ENCODE data around the gene ZNF471. TPM values are rescaled to one million over a fixed set of nuclear protein-coding genes. Genes with fewer than 3 reads are reported as not detected.

Gene ZNF471
- total RNA-seq, 1 donor from 2014 or later = 1.6 TPM

DNA sequence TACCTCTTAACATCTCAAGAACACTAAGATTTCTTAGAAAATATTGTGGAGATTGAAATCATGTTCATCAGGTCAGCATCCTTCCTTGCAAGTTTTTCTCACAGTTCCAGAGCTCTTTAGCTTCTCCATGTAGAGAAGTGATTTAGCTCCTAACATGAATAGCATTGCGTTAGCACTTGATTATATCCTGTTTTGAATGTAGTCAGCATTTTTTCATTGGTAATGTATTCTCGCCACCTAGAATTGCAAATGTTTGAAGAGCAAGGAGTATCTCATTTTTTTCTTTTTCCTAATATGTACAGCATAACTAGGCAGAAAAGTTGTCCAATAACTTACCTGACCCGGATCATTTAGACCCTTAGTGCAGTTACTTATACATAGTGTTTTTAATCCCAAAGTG is 66.3 kb downstream of the ZNF471 start:
- no peak for DNase-seq (ENCODE audit: low read depth in 2 of 2)

DNA sequence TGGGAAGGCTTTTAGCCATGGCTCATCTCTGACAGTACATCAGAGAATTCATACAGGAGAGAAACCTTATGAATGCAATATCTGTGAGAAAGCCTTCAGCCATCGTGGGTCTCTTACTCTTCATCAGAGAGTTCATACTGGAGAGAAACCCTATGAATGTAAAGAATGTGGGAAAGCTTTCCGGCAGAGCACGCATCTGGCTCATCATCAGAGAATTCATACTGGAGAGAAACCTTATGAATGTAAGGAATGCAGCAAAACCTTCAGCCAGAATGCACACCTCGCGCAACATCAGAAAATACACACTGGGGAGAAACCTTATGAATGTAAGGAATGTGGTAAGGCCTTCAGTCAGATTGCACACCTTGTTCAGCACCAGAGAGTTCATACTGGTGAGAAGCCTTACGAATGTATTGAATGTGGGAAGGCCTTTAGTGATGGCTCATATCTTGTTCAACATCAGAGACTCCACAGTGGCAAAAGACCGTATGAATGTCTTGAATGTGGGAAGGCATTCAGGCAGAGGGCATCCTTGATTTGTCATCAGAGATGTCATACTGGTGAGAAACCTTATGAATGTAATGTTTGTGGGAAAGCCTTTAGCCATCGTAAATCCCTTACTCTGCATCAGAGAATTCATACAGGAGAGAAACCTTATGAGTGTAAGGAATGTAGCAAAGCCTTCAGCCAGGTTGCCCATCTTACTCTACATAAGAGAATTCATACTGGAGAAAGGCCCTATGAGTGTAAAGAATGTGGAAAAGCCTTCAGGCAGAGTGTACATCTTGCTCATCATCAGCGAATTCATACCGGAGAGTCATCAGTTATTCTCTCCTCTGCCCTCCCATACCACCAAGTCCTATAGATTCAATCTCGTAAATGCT is 70.3 kb downstream of the ZNF471 start:
- no peak for DNase-seq (ENCODE audit: low read depth in 2 of 2)

Other genes starting within 250 kb of the ZNF471 start
- 1.3 and 2.4 TPM in 2 replicates for gene EDDM13, start 235.1 kb upstream of the ZNF471 start, total RNA-seq
- 4.1 and 7.1 TPM in 2 replicates for gene ZSCAN5A, start 193.0 kb upstream of the ZNF471 start, total RNA-seq
- gene ZNF582, start 114.3 kb upstream of the ZNF471 start, total RNA-seq = 2.0 and 4.0 TPM in 2 replicates
- 2.0 and 5.8 TPM in 2 replicates for gene ZNF583, start 103.5 kb upstream of the ZNF471 start, total RNA-seq
- gene ZNF667, start 30.5 kb upstream of the ZNF471 start, total RNA-seq = 1.5 and 2.8 TPM in 2 replicates
- gene ZFP28, start 31.1 kb downstream of the ZNF471 start, total RNA-seq = 4.1 and 5.8 TPM in 2 replicates
- gene ZNF470, start 59.6 kb downstream of the ZNF471 start, total RNA-seq = 3.1 and 4.2 TPM in 2 replicates
- 9.2 and 10.1 TPM in 2 replicates for gene ZNF71, start 87.4 kb downstream of the ZNF471 start, total RNA-seq
- 0.20 and 0.22 TPM in 2 replicates for gene SMIM17, start 135.3 kb downstream of the ZNF471 start, total RNA-seq
- gene ZNF835, start 163.9 kb downstream of the ZNF471 start, total RNA-seq = under 0.01 and 0.99 TPM in 2 replicates